ENCODE data around the gene F8. TPM values are rescaled to one million over a fixed set of nuclear protein-coding genes. Genes with fewer than 3 reads are reported as not detected.
"Not testable (repeated sequence)": the region's sequence is repeated elsewhere in the genome, so short reads cannot be mapped to it uniquely, and the experiment has no call there.

The F8 gene
- total RNA-seq, 1 experiment from 2014 or later: 5.3 TPM

GRCh38 chrX:154988719-154989118, 33.8 kb downstream of the F8 start:
- no peak for DNase-seq (ENCODE audit: extremely low read depth, low read depth)

GRCh38 chrX:154987940-154988339, 34.6 kb downstream of the F8 start:
- DNase-seq (ENCODE audit: extremely low read depth, low read depth): no peak

- peak; percentile 12 for DNase-seq (ENCODE audit: extremely low read depth, low read depth)
These were observed 35.5 kb downstream of the F8 start for GRCh38 chrX:154986826-154987575.

GRCh38 chrX:154981116-154981411, 41.5 kb downstream of the F8 start:
- DNase-seq (ENCODE audit: extremely low read depth, low read depth): no peak

- peak; percentile 80 for DNase-seq (ENCODE audit: extremely low read depth, low read depth)
These were observed 42.0 kb downstream of the F8 start for GRCh38 chrX:154980330-154981115.

GRCh38 chrX:154979629-154980028, 42.9 kb downstream of the F8 start:
- DNase-seq (ENCODE audit: extremely low read depth, low read depth): no peak

GRCh38 chrX:154968353-154968752, 54.2 kb downstream of the F8 start:
- no peak for DNase-seq (ENCODE audit: extremely low read depth, low read depth)

- DNase-seq (ENCODE audit: extremely low read depth, low read depth): peak; percentile 29
These were observed 54.9 kb downstream of the F8 start for GRCh38 chrX:154967603-154968002.

GRCh38 chrX:154961947-154962346, 60.6 kb downstream of the F8 start:
- no peak for DNase-seq (ENCODE audit: extremely low read depth, low read depth)

- DNase-seq (ENCODE audit: extremely low read depth, low read depth): not testable (repeated sequence)
These were observed 66.7 kb downstream of the F8 start for GRCh38 chrX:154955799-154956198.

- DNase-seq (ENCODE audit: extremely low read depth, low read depth): not testable (repeated sequence)
These were observed 83.3 kb downstream of the F8 start for GRCh38 chrX:154939265-154939664.

- not testable (repeated sequence) for DNase-seq (ENCODE audit: extremely low read depth, low read depth)
These were observed 97.8 kb downstream of the F8 start for GRCh38 chrX:154924771-154925170.

GRCh38 chrX:154918060-154918483, 104.5 kb downstream of the F8 start:
- DNase-seq (ENCODE audit: extremely low read depth, low read depth): peak; percentile 58

GRCh38 chrX:154914052-154914451, 108.5 kb downstream of the F8 start:
- DNase-seq (ENCODE audit: extremely low read depth, low read depth): no peak

GRCh38 chrX:154910528-154910927, 112.0 kb downstream of the F8 start:
- not testable (repeated sequence) for DNase-seq (ENCODE audit: extremely low read depth, low read depth)

GRCh38 chrX:154910048-154910447, 112.5 kb downstream of the F8 start:
- DNase-seq (ENCODE audit: extremely low read depth, low read depth): not testable (repeated sequence)

GRCh38 chrX:154908821-154909220, 113.7 kb downstream of the F8 start:
- DNase-seq (ENCODE audit: extremely low read depth, low read depth): no peak

- DNase-seq (ENCODE audit: extremely low read depth, low read depth): no peak
These were observed 120.1 kb downstream of the F8 start for GRCh38 chrX:154902408-154902807.

- no peak for DNase-seq (ENCODE audit: extremely low read depth, low read depth)
These were observed 122.2 kb downstream of the F8 start for GRCh38 chrX:154900323-154900722.

- no peak for DNase-seq (ENCODE audit: extremely low read depth, low read depth)
These were observed 130.2 kb downstream of the F8 start for GRCh38 chrX:154892296-154892695.

- no peak for DNase-seq (ENCODE audit: extremely low read depth, low read depth)
These were observed 131.4 kb downstream of the F8 start for GRCh38 chrX:154890990-154891639.
